Liver (tissue), 9 donors: ENCODE data around the gene EPS8. TPM values are rescaled to one million over a fixed set of nuclear protein-coding genes. Genes with fewer than 3 reads are reported as not detected.

Source experiments
- DNase-seq: peaks from one replicate; pipeline ENCODE4 v3.0.0-alpha.2; 2017; ENCODE audit warnings: low spot score
- H3K27ac ChIP-seq, 2 donors: one replicate each; pipeline ENCODE4 v1.7.0; 2013; ENCODE audit warnings: inconsistent platforms in 2 of 2, low read length in 2 of 2, control low read depth in 1 of 2, low read depth in 1 of 2, mild to moderate bottlenecking in 1 of 2
- H3K27me3 ChIP-seq, 4 donors: one replicate each; pipeline versions ENCODE4 v1.6.1 to v1.7.0; 2013; ENCODE audit warnings: low read length in 3 of 4, inconsistent platforms in 1 of 4, mild to moderate bottlenecking in 1 of 4, moderate library complexity in 1 of 4; ENCODE audit not compliant: control insufficient read depth in 4 of 4, insufficient read depth in 4 of 4
- H3K36me3 ChIP-seq, 4 donors: one replicate each; pipeline versions ENCODE4 v1.6.1 to v1.7.0; 2013; ENCODE audit warnings: low read length in 3 of 4, mild to moderate bottlenecking in 3 of 4, low read depth in 1 of 4, moderate library complexity in 1 of 4; ENCODE audit not compliant: control insufficient read depth in 4 of 4, insufficient read depth in 3 of 4
- H3K4me1 ChIP-seq, 4 donors: one replicate each; pipeline versions ENCODE4 v1.6.1 to v1.7.0; 2013; ENCODE audit warnings: low read length in 3 of 4, mild to moderate bottlenecking in 3 of 4, moderate library complexity in 1 of 4; ENCODE audit not compliant: control insufficient read depth in 4 of 4, insufficient read depth in 4 of 4
- H3K4me3 ChIP-seq, 3 donors: one replicate each; pipeline versions ENCODE4 v1.6.1 to v1.7.0; 2013; ENCODE audit warnings: low read length in 3 of 3, control low read depth in 1 of 3, low read depth in 1 of 3, mild to moderate bottlenecking in 1 of 3
- H3K9ac ChIP-seq, 2 donors: one replicate each; pipeline ENCODE4 v1.7.0; 2013; ENCODE audit warnings: low read length in 2 of 2, mild to moderate bottlenecking in 2 of 2, moderate library complexity in 2 of 2, control low read depth in 1 of 2, low read depth in 1 of 2
- H3K9me3 ChIP-seq, 4 donors: one replicate each; pipeline versions ENCODE4 v1.6.1 to v1.7.0; 2013; ENCODE audit warnings: low read length in 3 of 4; ENCODE audit not compliant: control insufficient read depth in 4 of 4
- ATF3 ChIP-seq: IDR thresholded peaks from 2 replicates; pipeline ENCODE4 v1.6.1; 2016; ENCODE audit warnings: antibody characterized with exemption
- CTCF ChIP-seq: fragments of 150-350 bp; IDR thresholded peaks from 2 replicates; pipeline ENCODE4 v1.5.1; 2017; ENCODE audit warnings: improper control_type of control experiment, low read depth, low read length; ENCODE audit not compliant: missing input control
- EGR1 ChIP-seq, 2 donors: IDR thresholded peaks; 2 replicates each; pipeline ENCODE4 v1.6.1; 2016 to 2018; ENCODE audit warnings: antibody characterized with exemption in 2 of 2, low read depth in 2 of 2
- FOXA1 ChIP-seq: IDR thresholded peaks from 2 replicates; pipeline ENCODE4 v1.6.1; 2016; ENCODE audit warnings: antibody characterized with exemption
- FOXA2 ChIP-seq: IDR thresholded peaks from 2 replicates; pipeline ENCODE4 v1.6.1; 2016; ENCODE audit warnings: antibody characterized with exemption
- GABPA ChIP-seq, 2 donors: IDR thresholded peaks in 1 of 2; conservative IDR thresholded peaks in 1 of 2; 2 replicates each; pipeline ENCODE4 v1.6.1; 2016; ENCODE audit warnings: antibody characterized with exemption in 2 of 2, mild to moderate bottlenecking in 1 of 2, moderate library complexity in 1 of 2
- HNF4A ChIP-seq, 2 donors: conservative IDR thresholded peaks; 2 replicates each; pipeline ENCODE4 v1.6.1; 2016; ENCODE audit warnings: antibody characterized with exemption in 2 of 2, mild to moderate bottlenecking in 2 of 2
- HNF4G ChIP-seq: IDR thresholded peaks from 2 replicates; pipeline ENCODE4 v1.6.1; 2016; ENCODE audit warnings: antibody characterized with exemption
- JUND ChIP-seq, 2 donors: IDR thresholded peaks; 2 replicates each; pipeline ENCODE4 v1.6.1; 2016; ENCODE audit warnings: antibody characterized with exemption in 2 of 2
- NR2F2 ChIP-seq: IDR thresholded peaks from 2 replicates; pipeline ENCODE4 v1.6.1; 2016; ENCODE audit warnings: antibody characterized with exemption
- RAD21 ChIP-seq, 2 donors: IDR thresholded peaks; 2 replicates each; pipeline ENCODE4 v1.6.1; 2016; ENCODE audit warnings: antibody characterized with exemption in 2 of 2, mild to moderate bottlenecking in 2 of 2
- REST ChIP-seq: IDR thresholded peaks from 2 replicates; pipeline ENCODE4 v1.6.1; 2016; ENCODE audit warnings: antibody characterized with exemption, mild to moderate bottlenecking
- RXRA ChIP-seq, 2 donors: IDR thresholded peaks; 2 replicates each; pipeline ENCODE4 v1.6.1; 2017 to 2018; ENCODE audit warnings: antibody characterized with exemption in 2 of 2, mild to moderate bottlenecking in 1 of 2
- SP1 ChIP-seq: IDR thresholded peaks from 2 replicates; pipeline ENCODE4 v1.6.1; 2018; ENCODE audit warnings: antibody characterized with exemption, mild to moderate bottlenecking
- TAF1 ChIP-seq: conservative IDR thresholded peaks from 2 replicates; pipeline ENCODE4 v1.6.1; 2016; ENCODE audit warnings: antibody characterized with exemption, mild to moderate bottlenecking
- YY1 ChIP-seq: IDR thresholded peaks from 2 replicates; pipeline ENCODE4 v1.6.1; 2016; ENCODE audit warnings: antibody characterized with exemption, mild to moderate bottlenecking
- ZBTB33 ChIP-seq: IDR thresholded peaks from 2 replicates; pipeline ENCODE4 v1.6.1; 2016; ENCODE audit warnings: antibody characterized with exemption
- WGBS: extraction: QIAGEN DNeasy Blood & Tissue Kit; methylation state at CpG from one replicate; pipeline ENCODE4 v1.1.7; 2013; 5-methylcytosine and 5-hydroxymethylcytosine counted together
- polyA plus RNA-seq, 2 donors: library from polyadenylated mRNA; stranded (reverse) in 1 of 2; unstranded in 1 of 2; fragments of 200-250 nt in 1 of 2; fragments of >200 nt in 1 of 2; fragmentation: Nextera tagmentation in 1 of 2; extraction: Ambion mirVana in 1 of 2; gene quantifications; one replicate each; pipeline versions ENCODE4 v1.2.1 to v1.2.3, GENCODE V29; 2013 to 2015
- total RNA-seq, 2 donors: library from RNA; depleted of rRNA; stranded (reverse); fragments of >200 nt; gene quantifications; one replicate each; pipeline ENCODE4 v1.2.3, GENCODE V29; 2014
- TF ChIP-seq, protein P1 (sequence below): IDR thresholded peaks from 2 replicates; pipeline ENCODE4 v1.6.1; 2016; ENCODE audit warnings: antibody characterized with exemption
- donor health status: healthy.
- donor health status: healthy.
- donor health status: healthy.
- donor health status: healthy.
- donor health status: healthy.

Gene EPS8
- total and polyA plus RNA-seq, 4 donors, result 13.7 to 40.2 (median 15.0) TPM

GRCh38 chr12:15754233-15754632, 35.0 kb downstream of the EPS8 start:
- Histone ChIP-seq H3K27ac (no peak overlapping the region), H3K36me3 (no peaks in the 10 kb centered on the region), H3K4me1 (peaks cover 0 to 6% (median 0%) of the 10 kb centered on the region in 4 donors), H3K9ac (no peak overlapping the region), H3K9me3 (no peaks in the 10 kb centered on the region), H3K27me3 (no peaks in the 10 kb centered on the region), H3K4me3 (no peak overlapping the region)
- TF ChIP-seq ATF3 (no peak), RAD21 (IDR thresholded peaks at IDR 0.05) (no peak), CTCF (no peak), REST (no peak), TAF1 (no peak), RXRA (IDR thresholded peaks at IDR 0.05) (no peak), EGR1 (IDR thresholded peaks at IDR 0.05; ENCODE audit: low read depth in 2 of 2) (no peak), ZBTB33 (no peak), GABPA (IDR thresholded peaks at IDR 0.05 in 1 of 2, conservative IDR thresholded peaks at IDR 0.05 in 1 of 2) (no peak), JUND (IDR thresholded peaks at IDR 0.05) (no peak), HNF4A (conservative IDR thresholded peaks at IDR 0.05) (no peak), YY1 (no peak), FOXA1 (no peak), NR2F2 (no peak), FOXA2 (no peak), HNF4G (no peak), SP1 (no peak)
- TF ChIP-seq, protein P1, sequence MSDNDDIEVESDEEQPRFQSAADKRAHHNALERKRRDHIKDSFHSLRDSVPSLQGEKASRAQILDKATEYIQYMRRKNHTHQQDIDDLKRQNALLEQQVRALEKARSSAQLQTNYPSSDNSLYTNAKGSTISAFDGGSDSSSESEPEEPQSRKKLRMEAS, result no peak
- WGBS, result 86% methylated on average over 2 of the region's 2 CpGs
- no peak for DNase-seq
